Motor neuron (in vitro differentiated cells): Measurements from ENCODE around the gene UNCX. TPM values are rescaled to one million over a fixed set of nuclear protein-coding genes. Genes with fewer than 3 reads are reported as not detected.
"Not testable (repeated sequence)": the region's sequence is repeated elsewhere in the genome, so short reads cannot be mapped to it uniquely, and the experiment has no call there.

ENCODE experiments used
- ATAC-seq, 8 experiments: fragments of 200-7000 bp; cut with Tn5 transposase; replicated peaks in 6 of 8; 2 replicates each; pipeline ENCODE4 v1.8.0; 2021; ENCODE audit warnings: mild to moderate bottlenecking in 8 of 8, moderate library complexity in 8 of 8
- H3K27ac ChIP-seq, 2 donors: fragments of 250-450 bp; sonication (Bioruptor Pico); 2 replicates each; pipeline ENCODE4 v1.9.0; 2021; ENCODE audit warnings: antibody characterized with exemption in 2 of 2, mild to moderate bottlenecking in 2 of 2, moderate library complexity in 1 of 2
- H3K4me1 ChIP-seq, 2 donors: fragments of 250-450 bp; sonication (Bioruptor Pico); replicated peaks in 1 of 2; 2 replicates each; pipeline ENCODE4 v1.6.1; 2021; ENCODE audit warnings: antibody characterized with exemption in 2 of 2, mild to moderate bottlenecking in 2 of 2, moderate library complexity in 1 of 2
- H3K4me3 ChIP-seq, 5 donors: fragments of 250-450 bp; sonication (Bioruptor Pico); 2 replicates each; pipeline ENCODE4 v1.9.0; 2021; ENCODE audit warnings: antibody characterized with exemption in 5 of 5, mild to moderate bottlenecking in 5 of 5, moderate library complexity in 4 of 5
- WGBS, 10 experiments: fragments of 450-650 bp; shearing (Covaris generic); methylation state at CpG; one replicate each; pipeline ENCODE4 v1.0.0; 2022; 5-methylcytosine and 5-hydroxymethylcytosine counted together
- in situ Hi-C, 9 experiments: fragments of 400-800 bp; cut with MboI; loops; one replicate each; pipeline ENCODE4 v1.15.0; 2021; ENCODE audit warnings: low sequenced_read_pairs in 9 of 9, low pct_unique_long_range_greater_than_20kb in 2 of 9; ENCODE audit not compliant: unreplicated experiment in 9 of 9
- total RNA-seq, 8 experiments: library from RNA; unstranded; fragments of 300-600 nt; gene quantifications; 2 replicates each; pipeline versions ENCODE4 v1.2.3 to v1.2.4, GENCODE V29; 2022

The UNCX gene
- under 1 TPM in 4 of 8 experiments, not detected in 4; 0.13 to 0.38 (median 0.18) TPM for total RNA-seq

DNA sequence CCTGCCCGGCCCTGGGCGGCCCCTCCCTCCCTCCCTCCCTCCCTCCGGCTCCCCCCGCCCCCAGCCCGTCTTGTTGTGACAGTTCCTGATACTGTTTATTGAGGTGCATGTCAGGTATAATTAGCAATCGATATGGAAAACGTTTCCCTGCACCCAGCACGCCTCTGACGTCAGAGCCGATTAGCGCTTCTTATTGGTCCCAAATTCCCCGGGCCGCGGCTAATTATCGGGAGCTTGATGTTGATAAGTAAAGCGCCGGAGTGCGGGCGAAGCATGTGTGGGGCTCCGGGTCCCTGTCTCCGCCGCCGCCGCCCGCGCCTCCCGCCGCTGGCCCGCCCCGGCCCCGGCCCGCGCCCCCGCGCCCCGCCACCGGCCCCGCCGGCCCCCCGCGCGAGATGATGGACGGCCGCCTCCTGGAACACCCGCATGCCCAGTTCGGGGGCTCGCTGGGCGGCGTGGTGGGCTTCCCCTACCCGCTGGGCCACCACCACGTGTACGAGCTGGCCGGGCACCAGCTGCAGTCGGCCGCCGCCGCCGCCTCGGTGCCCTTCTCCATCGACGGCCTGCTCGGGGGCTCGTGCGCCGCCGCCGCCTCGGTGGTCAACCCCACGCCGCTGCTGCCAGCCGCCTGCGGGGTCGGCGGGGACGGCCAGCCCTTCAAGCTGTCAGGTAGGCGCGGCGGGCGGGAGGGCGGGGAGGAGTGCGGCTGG, at the start of gene UNCX:
TSS of gene UNCX (plus strand) at position 250 of the 710 bp plus-strand sequence. CDS start at position 396, 146 bp downstream.
- Histone ChIP-seq H3K4me3 (no peak within 1 kb of the TSS), H3K4me1 (no peaks in the 10 kb centered on the region), H3K27ac (no peak within 1 kb of the TSS)
- peak in 1 of 8 experiments; percentile 22 for ATAC-seq
- in situ Hi-C loops = no loop called here
- 12% methylated on average over 13 of the region's 81 CpGs; no CpG with 5 or more reads in 9 of the 10 experiments for WGBS, 10 experiments

GRCh38 chr7:1187127-1187526, 45.5 kb upstream of the UNCX start:
- no peak for ATAC-seq
- Histone ChIP-seq H3K4me1 (no peaks in the 10 kb centered on the region), H3K4me3 (no peak overlapping the region), H3K27ac (no peak overlapping the region)
- in situ Hi-C loops = no loop called here
- WGBS, 10 experiments = 50 to 80% (median 70%) methylated on average over 2 to 11 of the region's 11 CpGs; no CpG with 5 or more reads in 4 of the 10 experiments

DNA sequence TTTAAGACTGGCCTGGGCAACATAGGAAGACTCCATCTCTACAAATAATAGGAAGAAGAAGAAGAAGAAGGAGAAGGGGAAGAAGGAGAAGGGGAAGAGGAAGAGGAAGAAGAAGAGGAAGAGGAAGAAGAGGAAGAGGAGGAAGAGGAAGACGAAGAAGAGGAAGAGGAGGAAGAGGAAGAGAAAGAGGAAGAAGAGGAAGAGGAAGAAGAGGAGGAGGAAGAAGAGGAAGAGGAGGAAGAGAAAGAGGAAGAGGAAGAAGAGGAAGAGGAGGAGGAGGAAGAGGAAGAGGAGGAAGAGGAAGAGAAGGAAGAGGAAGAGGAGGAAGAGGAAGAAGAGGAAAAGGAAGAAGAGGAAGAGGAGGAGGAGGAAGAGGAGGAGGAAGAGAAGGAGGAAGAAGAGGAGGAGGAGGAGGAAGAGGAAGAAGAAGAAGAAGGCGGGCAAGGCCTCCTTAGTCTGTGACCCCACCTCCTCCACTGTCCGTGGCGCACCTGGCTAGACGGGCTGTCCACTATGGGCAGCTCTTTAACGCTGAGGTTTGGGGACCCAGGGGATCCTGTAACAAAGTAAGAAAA, 43.9 kb upstream of the UNCX start:
- Histone ChIP-seq H3K4me3 (no peak overlapping the region), H3K27ac (no peak overlapping the region), H3K4me1 (no peaks in the 10 kb centered on the region)
- WGBS, 10 experiments = 57 to 100% (median 72%) methylated on average over 1 to 6 of the region's 6 CpGs; no CpG with 5 or more reads in 2 of the 10 experiments
- ATAC-seq = no peak
- in situ Hi-C loops = no loop called here

DNA sequence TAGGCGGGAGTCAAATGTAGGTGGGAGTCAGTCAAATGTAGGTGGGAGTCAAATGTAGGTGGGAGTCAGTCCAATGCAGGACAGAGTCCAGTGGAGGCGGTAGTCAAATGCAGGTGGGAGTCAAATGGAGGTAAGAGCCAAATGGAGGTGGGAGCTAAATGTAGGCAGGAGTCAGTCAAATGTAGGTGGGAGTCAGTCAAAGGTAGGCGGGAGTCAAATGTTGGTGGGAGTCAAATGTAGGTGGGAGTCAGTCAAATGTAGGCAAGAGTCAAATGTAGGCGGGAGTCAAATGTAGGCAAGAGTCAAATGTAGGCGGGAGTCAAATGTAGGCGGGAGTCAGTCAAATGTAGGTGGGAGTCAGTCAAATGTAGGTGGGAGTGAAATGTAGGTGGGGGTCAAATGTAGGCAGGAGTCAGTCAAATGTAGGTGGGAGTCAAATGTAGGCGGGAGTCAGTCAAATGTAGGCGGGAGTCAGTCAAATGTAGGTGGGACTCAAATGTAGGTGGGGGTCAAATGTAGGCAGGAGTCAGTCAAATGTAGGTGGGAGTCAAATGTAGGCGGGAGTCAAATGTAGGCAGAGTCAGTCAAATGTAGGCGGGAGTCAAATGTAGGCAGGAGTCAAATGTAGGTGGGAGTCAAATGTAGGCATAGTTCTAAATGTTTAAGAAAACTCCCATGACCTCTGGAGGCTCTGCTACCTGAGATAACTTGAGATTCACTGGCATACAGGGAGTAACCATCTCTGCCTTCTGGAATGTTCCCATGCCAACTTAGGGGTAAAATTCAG, 42.5 kb upstream of the UNCX start:
- Histone ChIP-seq H3K27ac (no peak overlapping the region), H3K4me1 (no peaks in the 10 kb centered on the region), H3K4me3 (no peak overlapping the region)
- in situ Hi-C loops = no loop called here
- ATAC-seq = no peak
- 57 to 93% (median 82%) methylated on average over 2 to 10 of the region's 10 CpGs for WGBS, 10 experiments

DNA sequence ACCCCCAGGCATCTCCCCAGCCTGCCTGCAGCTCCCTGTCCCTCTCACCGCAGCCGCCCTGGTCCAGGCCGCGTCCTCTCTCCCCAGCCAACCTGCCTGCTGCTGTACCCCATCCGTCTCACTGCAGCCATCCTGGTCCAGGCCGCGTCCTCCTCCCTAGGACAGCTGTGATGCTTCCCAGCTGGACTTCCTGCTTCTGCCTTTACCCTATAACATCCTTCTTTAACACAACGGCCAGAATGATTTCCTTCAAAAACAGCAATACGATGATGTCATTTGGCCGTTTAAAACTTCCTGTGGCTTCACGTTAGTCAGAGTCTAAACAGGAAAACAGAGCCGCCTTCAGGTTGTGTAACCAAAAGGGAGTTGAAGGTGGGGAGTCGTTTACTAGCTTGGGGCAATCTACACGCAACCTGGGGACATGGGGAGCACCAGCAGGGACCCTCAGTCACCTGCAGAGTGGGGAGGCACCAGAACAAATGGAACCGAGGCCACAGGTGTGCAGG, 40.4 kb upstream of the UNCX start:
- no peak overlapping the region for H3K4me3 ChIP-seq
- no peak for ATAC-seq
- in situ Hi-C loops = no loop called here
- H3K27ac ChIP-seq = no peak overlapping the region
- no peaks in the 10 kb centered on the region for H3K4me1 ChIP-seq
- WGBS, 10 experiments = 33 to 70% (median 40%) methylated on average over 3 to 11 of the region's 15 CpGs; no CpG with 5 or more reads in 3 of the 10 experiments

- ATAC-seq = peak; percentile 56 to 97 (median 70)
- in situ Hi-C loops = no loop called here
- WGBS, 10 experiments = 10 to 87% (median 50%) methylated on average over 3 to 11 of the region's 36 CpGs; no CpG with 5 or more reads in 1 of the 10 experiments
- H3K4me1 ChIP-seq = no peaks in the 10 kb centered on the region
- H3K4me3 ChIP-seq = no peak overlapping the region
- H3K27ac ChIP-seq = no peak overlapping the region
Observed at GRCh38 chr7:1193593-1194424, 38.9 kb upstream of the UNCX start.

GRCh38 chr7:1196441-1196840, 36.2 kb upstream of the UNCX start:
- in situ Hi-C loops, H3K27ac ChIP-seq, H3K4me3 ChIP-seq, H3K4me1 ChIP-seq, ATAC-seq: not testable (repeated sequence)
- WGBS, 10 experiments = no CpG with 5 or more reads among the region's 4 CpGs

- in situ Hi-C loops = no loop called here
- no peak overlapping the region for H3K27ac ChIP-seq
- H3K4me3 ChIP-seq = no peak overlapping the region
- no peak for ATAC-seq
- WGBS, 10 experiments = 60 to 100% (median 91%) methylated on average over 1 to 4 of the region's 6 CpGs; no CpG with 5 or more reads in 5 of the 10 experiments
- no peaks in the 10 kb centered on the region for H3K4me1 ChIP-seq
Observed at GRCh38 chr7:1196950-1197349, 35.7 kb upstream of the UNCX start.

DNA sequence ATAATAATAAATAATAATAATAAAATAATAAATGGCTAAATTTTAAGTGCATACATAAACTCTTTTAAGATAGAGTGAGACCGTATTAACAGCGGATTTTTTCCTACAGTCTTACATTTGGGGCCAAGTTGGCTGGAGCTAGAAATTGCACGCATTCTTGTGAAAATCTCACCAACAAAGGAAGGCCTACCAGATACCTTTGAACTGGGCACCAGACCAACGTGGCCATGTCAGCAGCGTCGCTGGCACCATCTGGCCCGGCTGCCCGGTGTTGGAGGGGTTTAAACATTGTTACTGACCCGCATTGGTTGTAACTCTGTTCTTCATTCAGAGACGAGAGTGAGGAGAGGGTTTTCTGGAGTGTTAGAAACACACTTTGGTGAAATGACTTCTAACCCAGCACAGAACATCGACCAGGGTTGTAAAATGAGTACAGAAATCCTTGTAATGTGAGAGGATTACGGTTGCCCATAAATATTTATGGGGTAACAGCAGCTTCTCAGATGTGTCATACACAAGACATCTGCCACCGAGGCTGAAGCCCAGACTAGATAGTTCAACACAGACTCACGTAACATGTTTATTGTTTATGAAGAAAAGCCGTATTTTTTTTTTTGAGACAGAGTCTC, 34.6 kb upstream of the UNCX start:
- no peak overlapping the region for H3K27ac ChIP-seq
- ATAC-seq = peak in 3 of 8 experiments; percentile 52 to 92 (median 85)
- H3K4me1 ChIP-seq = no peaks in the 10 kb centered on the region
- H3K4me3 ChIP-seq = no peak overlapping the region
- in situ Hi-C loops = no loop called here
- 0 to 74% (median 55%) methylated on average over 2 to 15 of the region's 15 CpGs; no CpG with 5 or more reads in 1 of the 10 experiments for WGBS, 10 experiments

DNA sequence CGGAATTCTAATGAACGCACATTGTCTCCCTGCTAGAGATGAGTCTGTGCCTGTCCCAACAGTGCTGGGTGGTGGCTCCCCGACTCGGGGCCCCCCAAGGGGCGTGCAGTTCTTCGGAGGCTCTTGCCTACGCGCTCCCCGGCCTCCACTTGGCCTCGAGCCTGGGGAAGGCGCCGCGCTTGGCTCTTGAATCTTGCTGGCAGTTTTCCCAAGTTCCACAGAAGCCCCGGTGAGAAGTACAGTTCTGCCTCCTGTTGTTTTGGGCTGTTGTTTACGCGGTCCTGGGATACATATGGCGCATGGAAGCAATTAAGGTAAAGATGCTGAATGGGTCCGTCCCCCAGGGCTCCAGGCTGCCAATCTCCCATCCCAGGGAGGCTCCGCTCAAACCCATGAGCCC, 32.6 kb upstream of the UNCX start:
- Histone ChIP-seq H3K27ac (no peak overlapping the region), H3K4me1 (no peaks in the 10 kb centered on the region), H3K4me3 (no peak overlapping the region)
- in situ Hi-C loops = loop anchor here in 4 of 9 experiments (25.0 kb wide), 3 partner anchors 187 to 237 kb away; no protein-coding TSS in a partner anchor
- WGBS, 10 experiments = 42 to 80% (median 67%) methylated on average over 4 to 11 of the region's 19 CpGs; no CpG with 5 or more reads in 5 of the 10 experiments
- ATAC-seq = no peak

DNA sequence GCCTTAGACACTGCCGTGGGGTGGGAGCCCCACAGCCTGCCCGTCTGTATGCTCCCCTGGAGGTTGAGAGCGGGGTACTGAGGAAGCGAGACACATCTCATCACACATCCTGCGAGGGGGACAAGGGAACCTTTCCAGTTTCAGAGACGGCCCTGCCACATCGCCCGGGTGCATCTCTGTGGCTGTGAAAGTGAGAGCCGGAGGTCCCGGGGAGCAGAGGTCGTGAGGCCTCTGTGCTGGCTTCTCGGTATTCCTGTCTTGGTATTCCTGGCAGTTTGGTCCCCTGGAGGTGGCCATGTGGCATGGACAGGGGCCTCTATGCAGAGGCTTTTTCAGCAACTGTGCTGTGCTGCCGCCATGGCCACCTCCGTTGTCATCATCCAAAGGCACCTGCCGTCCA, 30.8 kb upstream of the UNCX start:
- no peak for ATAC-seq
- 50 to 100% (median 93%) methylated on average over 1 to 5 of the region's 15 CpGs; no CpG with 5 or more reads in 5 of the 10 experiments for WGBS, 10 experiments
- no peak overlapping the region for H3K4me3 ChIP-seq
- no peak overlapping the region for H3K27ac ChIP-seq
- in situ Hi-C loops = loop anchor here in 4 of 9 experiments (25.0 kb wide), 3 partner anchors 185 to 235 kb away; no protein-coding TSS in a partner anchor
- H3K4me1 ChIP-seq = no peaks in the 10 kb centered on the region

DNA sequence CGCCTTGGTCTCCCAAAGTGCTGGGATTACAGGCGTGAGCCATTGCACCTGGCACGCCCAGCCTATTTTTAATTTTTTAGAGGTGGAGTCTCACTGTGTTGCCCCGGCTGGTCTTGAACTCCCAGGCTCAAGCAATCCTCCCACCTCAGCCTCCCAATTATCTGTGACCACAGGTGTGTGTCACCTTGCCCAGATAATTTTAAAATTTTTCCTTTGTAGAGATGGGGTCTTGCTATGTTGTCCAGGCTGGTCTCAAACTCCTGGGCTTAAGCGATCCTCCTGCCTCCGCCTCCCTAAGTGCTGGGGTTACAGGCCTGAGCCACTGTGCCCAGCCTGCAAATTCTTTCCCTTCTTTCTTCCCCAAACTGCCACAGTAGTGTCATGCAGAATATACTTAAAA, 29.8 kb upstream of the UNCX start:
- not testable (repeated sequence) for H3K4me3 ChIP-seq, H3K4me1 ChIP-seq, H3K27ac ChIP-seq, ATAC-seq
- in situ Hi-C loops = loop anchor here in 4 of 9 experiments (25.0 kb wide), 3 partner anchors 184 to 234 kb away; no protein-coding TSS in a partner anchor
- 40 to 92% (median 88%) methylated on average over 1 to 3 of the region's 6 CpGs; no CpG with 5 or more reads in 7 of the 10 experiments for WGBS, 10 experiments
